ENCODE data around the gene PITHD1.

DNA sequence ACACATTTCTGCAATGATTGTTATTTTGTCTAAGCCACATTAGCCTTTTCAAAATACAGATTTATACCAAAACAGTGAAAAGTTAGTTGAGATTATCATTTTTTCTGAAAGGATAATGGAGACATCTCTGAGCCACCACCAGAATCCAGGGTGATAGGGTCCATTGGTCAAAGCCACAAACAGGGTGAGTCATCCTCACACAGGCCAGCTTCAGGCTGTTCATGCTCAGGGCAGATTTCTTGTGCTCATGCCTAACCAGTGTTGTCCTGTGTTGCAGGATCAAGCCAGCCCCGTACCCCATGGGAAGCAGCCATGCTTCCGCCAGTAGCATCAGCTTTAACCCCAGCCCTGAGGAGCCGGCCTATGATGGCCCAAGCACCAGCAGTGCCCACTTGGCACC lies 21.5 kb upstream of the PITHD1 start:
- TF ChIP-seq, protein P1, sequence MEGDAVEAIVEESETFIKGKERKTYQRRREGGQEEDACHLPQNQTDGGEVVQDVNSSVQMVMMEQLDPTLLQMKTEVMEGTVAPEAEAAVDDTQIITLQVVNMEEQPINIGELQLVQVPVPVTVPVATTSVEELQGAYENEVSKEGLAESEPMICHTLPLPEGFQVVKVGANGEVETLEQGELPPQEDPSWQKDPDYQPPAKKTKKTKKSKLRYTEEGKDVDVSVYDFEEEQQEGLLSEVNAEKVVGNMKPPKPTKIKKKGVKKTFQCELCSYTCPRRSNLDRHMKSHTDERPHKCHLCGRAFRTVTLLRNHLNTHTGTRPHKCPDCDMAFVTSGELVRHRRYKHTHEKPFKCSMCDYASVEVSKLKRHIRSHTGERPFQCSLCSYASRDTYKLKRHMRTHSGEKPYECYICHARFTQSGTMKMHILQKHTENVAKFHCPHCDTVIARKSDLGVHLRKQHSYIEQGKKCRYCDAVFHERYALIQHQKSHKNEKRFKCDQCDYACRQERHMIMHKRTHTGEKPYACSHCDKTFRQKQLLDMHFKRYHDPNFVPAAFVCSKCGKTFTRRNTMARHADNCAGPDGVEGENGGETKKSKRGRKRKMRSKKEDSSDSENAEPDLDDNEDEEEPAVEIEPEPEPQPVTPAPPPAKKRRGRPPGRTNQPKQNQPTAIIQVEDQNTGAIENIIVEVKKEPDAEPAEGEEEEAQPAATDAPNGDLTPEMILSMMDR (IDR thresholded peaks at IDR 0.05) = no peak
- TF ChIP-seq ZFX (IDR thresholded peaks at IDR 0.05; ENCODE audit: borderline replicate concordance) = no peak

Measured in 22Rv1 (cell line).